ENCODE results near the gene SOWAHA.

The SOWAHA gene

GRCh38 chr5:132812781-132813598, at the start of gene SOWAHA:
Gene SOWAHA, plus strand, starts transcription at chr5:132813302. Its CDS starts 320 bp downstream, at chr5:132813622.
- no peak for DNase-seq

GRCh38 chr5:132764051-132764450, 49.1 kb upstream of the SOWAHA start:
- DNase-seq, result no peak

- no peak for DNase-seq
Observed at GRCh38 chr5:132764671-132765238, 48.3 kb upstream of the SOWAHA start.

GRCh38 chr5:132765311-132766019, 47.6 kb upstream of the SOWAHA start:
- DNase-seq, result no peak

GRCh38 chr5:132766020-132766805, 46.9 kb upstream of the SOWAHA start:
- no peak for DNase-seq

- DNase-seq, result no peak
Observed at GRCh38 chr5:132766806-132767055, 46.4 kb upstream of the SOWAHA start.

- DNase-seq, result no peak
Observed at GRCh38 chr5:132767150-132767549, 46.0 kb upstream of the SOWAHA start.

GRCh38 chr5:132768485-132768868, 44.6 kb upstream of the SOWAHA start:
- no peak for DNase-seq

GRCh38 chr5:132770476-132771159, 42.5 kb upstream of the SOWAHA start:
- no peak for DNase-seq

GRCh38 chr5:132771503-132771998, 41.6 kb upstream of the SOWAHA start:
- DNase-seq, result no peak

- DNase-seq, result no peak
Observed at GRCh38 chr5:132772291-132773070, 40.6 kb upstream of the SOWAHA start.

GRCh38 chr5:132773114-132773513, 40.0 kb upstream of the SOWAHA start:
- no peak for DNase-seq

- no peak for DNase-seq
Observed at GRCh38 chr5:132773601-132774355, 39.3 kb upstream of the SOWAHA start.

GRCh38 chr5:132774406-132774805, 38.7 kb upstream of the SOWAHA start:
- DNase-seq, result no peak

- no peak for DNase-seq
Observed at GRCh38 chr5:132774896-132775295, 38.2 kb upstream of the SOWAHA start.

- DNase-seq, result no peak
Observed at GRCh38 chr5:132775476-132775961, 37.6 kb upstream of the SOWAHA start.

- no peak for DNase-seq
Observed at GRCh38 chr5:132776131-132776937, 36.8 kb upstream of the SOWAHA start.

GRCh38 chr5:132776938-132777208, 36.2 kb upstream of the SOWAHA start:
- no peak for DNase-seq

GRCh38 chr5:132777209-132778069, 35.7 kb upstream of the SOWAHA start, which contains the start of gene SEPTIN8:
Gene SEPTIN8, minus strand, starts transcription at chr5:132777239. Its CDS starts 102 bp downstream, at chr5:132777137.
- DNase-seq, result peak; percentile 51

All from activated CD4-positive, alpha-beta T cell treated with anti-CD3 and anti-CD28 coated beads, Interleukin-10, Interleukin-2, amounts not matched to agents 100 ng/mL and 50 ng/mL, durations not matched to agents 16 hours and 8 hours (primary cell).